GM12878 (cell line): ENCODE measurements around the gene ADGRD2. TPM values are rescaled to one million over a fixed set of nuclear protein-coding genes. Genes with fewer than 3 reads are reported as not detected.

Experiments used
- ATAC-seq: fragments of 200-7000 bp; cut with Tn5 transposase; 3 replicates; pipeline ENCODE4 v1.9.1; 2020; ENCODE audit warnings: mild to moderate bottlenecking, moderate library complexity
- BruUV-seq: library from RNA; stranded (reverse); fragments of 400-500 nt; replicated peaks from 2 replicates; lab custom pipeline; 2021; lab: Mats Ljungman, UMichigan
- CTCF ChIA-PET: fragments of 300-600 bp; sonication (Branson Sonifier 250); formaldehyde crosslinking; extraction: SDS; loops from one replicate; lab custom pipeline; 2021; ENCODE audit warnings: inconsistent platforms; lab: Yijun Ruan, JAX
- POLR2A ChIA-PET: fragments of 350-600 bp; formaldehyde crosslinking; extraction: SDS; loops from one replicate; lab custom pipeline; 2021; ENCODE audit warnings: inconsistent platforms; lab: Charles Lee
- RAD21 ChIA-PET: fragments of 300-600 bp; sonication (Branson Sonifier 250); formaldehyde crosslinking; loops from one replicate; lab custom pipeline; 2023; ENCODE audit warnings: antibody characterized with exemption; ENCODE audit not compliant: unreplicated experiment; lab: Charles Lee
- SMC1A ChIA-PET: fragments of 300-600 bp; sonication (Branson Sonifier 250); formaldehyde crosslinking; loops from one replicate; lab custom pipeline; 2023; ENCODE audit not compliant: unreplicated experiment, uncharacterized antibody; lab: Charles Lee
- DNase-seq: peaks from one replicate; pipeline ENCODE4 v3.0.0-alpha.2; 2011; ENCODE audit warnings: low read depth, low spot score
- FAIRE-seq: peaks from 3 replicates; lab custom pipeline; 2011; peaks lifted over from hg19 to GRCh38; lab: Jason Lieb, UNC
- H2AFZ ChIP-seq: 2 replicates; pipeline ENCODE4 v1.6.0; 2011; ENCODE audit warnings: low read depth, low read length, control low read depth; ENCODE audit not compliant: control insufficient read depth
- H3K27ac ChIP-seq: 2 replicates; pipeline ENCODE4 v1.5.1; 2011; ENCODE audit warnings: control low read depth; ENCODE audit not compliant: control insufficient read depth, insufficient read depth
- H3K27me3 ChIP-seq, 2 experiments: replicated peaks in 1 of 2; 2 replicates each; pipeline versions ENCODE4 v1.6.0 to v1.6.1; 2011; ENCODE audit warnings: low read length in 1 of 2; ENCODE audit not compliant: control insufficient read depth in 2 of 2, insufficient read depth in 2 of 2
- H3K36me3 ChIP-seq, 2 experiments: 2 replicates each; pipeline ENCODE4 v1.5.1; 2011; ENCODE audit warnings: low read length in 1 of 2; ENCODE audit not compliant: control insufficient read depth in 2 of 2, insufficient read depth in 2 of 2
- H3K4me1 ChIP-seq: 2 replicates; pipeline ENCODE4 v1.6.1; 2011; ENCODE audit warnings: mild to moderate bottlenecking, low read length, moderate library complexity, mixed read lengths; ENCODE audit not compliant: control insufficient read depth, insufficient read depth
- H3K4me2 ChIP-seq: 2 replicates; pipeline ENCODE4 v1.6.0; 2011; ENCODE audit warnings: control low read depth; ENCODE audit not compliant: control insufficient read depth, insufficient read depth
- H3K4me3 ChIP-seq: fragments of 200-600 bp; sonication (generic); 2 replicates; pipeline ENCODE4 v1.5.1; 2016
- H3K79me2 ChIP-seq: 2 replicates; pipeline ENCODE4 v1.6.0; 2011; ENCODE audit warnings: low read length; ENCODE audit not compliant: control insufficient read depth, insufficient read depth
- H3K9ac ChIP-seq: 2 replicates; pipeline ENCODE4 v1.8.0; 2011; ENCODE audit warnings: low read length, control low read depth, mixed read lengths; ENCODE audit not compliant: control insufficient read depth, insufficient read depth
- H3K9me3 ChIP-seq: replicated peaks from 3 replicates; pipeline ENCODE4 v1.5.1; 2011; ENCODE audit warnings: mild to moderate bottlenecking, low read length; ENCODE audit not compliant: control insufficient read depth, insufficient read depth
- H4K20me1 ChIP-seq: 2 replicates; pipeline ENCODE4 v1.6.0; 2011; ENCODE audit not compliant: control insufficient read depth, insufficient read depth
- BCL11A ChIP-seq: IDR thresholded peaks from 2 replicates; pipeline ENCODE4 v1.6.1; 2011; ENCODE audit warnings: low read depth, low read length
- FOS ChIP-seq: IDR thresholded peaks from 3 replicates; pipeline ENCODE4 v1.6.1; 2011; ENCODE audit warnings: borderline replicate concordance; ENCODE audit not compliant: insufficient read length; ENCODE audit errors: extremely low read depth
- JUND ChIP-seq: IDR thresholded peaks from 2 replicates; pipeline ENCODE4 v1.6.1; 2012; ENCODE audit warnings: low read depth, mild to moderate bottlenecking, low read length, improper control_type of control experiment, moderate library complexity
- MYC ChIP-seq: IDR thresholded peaks from 2 replicates; pipeline ENCODE4 v1.6.1; 2011; ENCODE audit warnings: mild to moderate bottlenecking, low read length, moderate library complexity, inconsistent platforms; ENCODE audit not compliant: insufficient read depth, insufficient replicate concordance, insufficient read length, severe bottlenecking
- NBN ChIP-seq: fragments of 450-650 bp; IDR thresholded peaks from 2 replicates; pipeline ENCODE4 v1.6.1; 2016
- NFXL1 ChIP-seq: fragments of 450-650 bp; IDR thresholded peaks from 2 replicates; pipeline ENCODE4 v1.6.1; 2017; ENCODE audit warnings: antibody characterized with exemption, mild to moderate bottlenecking, borderline replicate concordance
- NR2C1 ChIP-seq: fragments of 450-650 bp; IDR thresholded peaks from 2 replicates; pipeline ENCODE4 v1.6.1; 2017; ENCODE audit warnings: antibody characterized with exemption, mild to moderate bottlenecking, moderate library complexity
- NRF1 ChIP-seq: conservative IDR thresholded peaks from 2 replicates; pipeline ENCODE4 v1.6.1; 2011; ENCODE audit warnings: mild to moderate bottlenecking, low read depth, low read length, improper control_type of control experiment
- RELB ChIP-seq: fragments of 450-650 bp; IDR thresholded peaks from 2 replicates; pipeline ENCODE4 v1.6.1; 2017; ENCODE audit warnings: low read depth, mild to moderate bottlenecking, moderate library complexity
- SIN3A ChIP-seq: IDR thresholded peaks from 2 replicates; pipeline ENCODE4 v1.6.1; 2012; ENCODE audit warnings: low read depth, low read length, improper control_type of control experiment
- SMC3 ChIP-seq: IDR thresholded peaks from 2 replicates; pipeline ENCODE4 v1.6.1; 2011; ENCODE audit warnings: low read length, improper control_type of control experiment, borderline replicate concordance
- ZNF207 ChIP-seq: fragments of 450-650 bp; IDR thresholded peaks from 2 replicates; pipeline ENCODE4 v1.6.1; 2014; ENCODE audit warnings: antibody characterized with exemption, mild to moderate bottlenecking, borderline replicate concordance
- ZNF217 ChIP-seq: fragments of 450-650 bp; IDR thresholded peaks from 2 replicates; pipeline ENCODE4 v1.6.1; 2017; ENCODE audit warnings: antibody characterized with exemption, mild to moderate bottlenecking
- ZSCAN29 ChIP-seq: fragments of 450-650 bp; IDR thresholded peaks from 2 replicates; pipeline ENCODE4 v1.6.1; 2017; ENCODE audit warnings: mild to moderate bottlenecking, moderate library complexity
- WGBS: methylation state at CpG from one replicate; pipeline ENCODE4 v1.1.6; 2016; ENCODE audit warnings: low lambda C conversion rate; ENCODE audit not compliant: insufficient replicate concordance, insufficient coverage; ENCODE audit errors: missing lambda C conversion rate; 5-methylcytosine and 5-hydroxymethylcytosine counted together
- in situ Hi-C: fragments of 300-500 bp; cut with MboI; formaldehyde crosslinking; loops from 9 replicates; pipeline ENCODE4 v1.14.3; 2018; ENCODE audit warnings: mixed read lengths
- intact Hi-C: fragments of 100-400 bp; cut with micrococcal nuclease; formaldehyde crosslinking; loops from one replicate; pipeline ENCODE4 v1.14.2; 2022; ENCODE audit not compliant: unreplicated experiment
- polyA plus RNA-seq, 11 experiments: library from polyadenylated mRNA; depleted of rRNA in 4 of 11; unstranded in 6 of 11; stranded (reverse) in 5 of 11; fragments of >200 nt; fragmentation: Nextera tagmentation in 4 of 11; fragmentation: Illumina TruSeq in 1 of 11; extraction: Ambion mirVana in 4 of 11; extraction: Trizol in 1 of 11; gene quantifications; 1 replicate in 1 of 11; 2 replicates in 10 of 11; pipeline versions ENCODE4 v1.2.1 to v1.2.3, GENCODE V29; 2011 to 2016; ENCODE audit warnings: inconsistent platforms in 2 of 11, missing spikeins in 2 of 11, low read depth in 1 of 11
- total RNA-seq, 4 experiments: library from RNA; depleted of rRNA in 3 of 4; stranded (reverse); fragments of >200 nt in 3 of 4; fragmentation: Illumina TruSeq in 1 of 4; extraction: Trizol in 1 of 4; gene quantifications; 2 replicates each; pipeline versions ENCODE4 v1.2.1 to v1.2.3, GENCODE V29; 2013 to 2021
- TF ChIP-seq, protein P1 (sequence below): fragments of 450-650 bp; IDR thresholded peaks from 2 replicates; pipeline ENCODE4 v1.6.1; 2017; ENCODE audit warnings: mild to moderate bottlenecking, moderate library complexity

The ADGRD2 gene
- total and polyA plus RNA-seq, 10 of the 15 experiments (the other 5 are each of a cell fraction or from before 2014, with no cell fraction given), result not detected

DNA sequence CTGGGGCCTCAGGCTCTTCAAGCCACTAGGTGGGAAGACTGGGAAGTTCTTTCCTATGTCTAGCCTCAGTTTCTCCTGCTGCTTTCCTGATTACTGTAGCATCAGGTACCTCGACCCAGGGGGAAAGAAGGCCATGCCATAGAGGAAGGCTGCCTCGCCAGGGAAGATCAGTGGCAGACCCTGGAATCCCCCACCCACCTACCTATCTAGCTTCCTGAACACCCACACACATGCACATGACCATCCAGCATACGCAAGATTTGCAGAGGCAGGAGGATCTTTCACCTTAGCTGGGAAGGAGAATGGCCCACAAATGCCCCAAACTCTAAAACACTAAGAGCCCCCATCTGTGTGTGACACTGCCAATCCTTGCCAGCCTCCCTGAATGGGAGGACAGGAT is 49.0 kb downstream of the ADGRD2 start (continued):
- TF ChIP-seq NFXL1 (no peak), ZNF217 (no peak)

DNA sequence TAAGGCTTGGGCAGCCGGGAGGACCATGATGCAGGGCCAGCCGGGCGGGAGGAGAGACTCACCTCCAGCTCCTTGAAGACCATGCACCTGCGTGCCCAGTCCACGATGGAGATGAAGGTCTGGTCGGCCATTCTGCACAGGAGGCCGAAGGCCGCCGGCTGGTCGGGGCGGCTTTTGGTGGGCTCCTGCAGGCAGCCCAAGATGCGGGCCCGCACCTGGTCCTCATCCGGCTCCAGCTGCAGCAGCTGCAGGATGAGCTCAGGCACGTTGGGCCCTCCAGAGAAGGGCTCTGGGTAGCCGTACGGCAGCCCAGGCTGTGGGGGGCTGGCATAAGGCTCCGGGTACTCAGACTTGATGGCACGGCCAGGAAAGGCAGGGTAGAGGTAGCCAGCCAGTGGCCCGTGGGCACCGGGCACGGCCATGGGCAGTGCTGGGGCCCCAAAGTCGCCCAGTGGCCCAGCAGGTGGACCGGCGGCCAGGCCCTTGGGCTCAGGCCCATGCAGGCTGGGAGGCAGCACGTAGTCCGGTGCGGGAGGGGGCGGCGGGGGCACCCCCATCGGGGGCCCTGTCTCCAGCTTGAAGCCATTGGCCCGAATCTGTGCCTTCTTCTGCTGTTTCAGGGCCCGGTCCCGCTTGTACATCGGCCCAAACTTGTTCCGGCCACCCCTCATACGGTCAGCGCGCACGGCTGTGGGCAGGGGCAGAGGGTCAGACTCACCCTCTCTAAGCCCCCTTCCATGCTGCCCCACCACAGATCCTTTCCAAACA is 50.0 kb downstream of the ADGRD2 start:
- ChIA-PET CTCF (no interaction called here), SMC1A (no interaction called here), RAD21 (interaction anchor here (1.1 kb wide), 1 partner anchor 37 kb away, joined by 3 read pairs; no protein-coding TSS in a partner anchor), POLR2A (no interaction called here)
- BruUV-seq, result no TSS peak
- Histone ChIP-seq H3K4me3 (no peak overlapping the region), H3K9ac (no peak overlapping the region), H3K79me2 (no peaks in the 10 kb centered on the region), H3K9me3 (no peaks in the 10 kb centered on the region), H3K27ac (no peak overlapping the region), H3K27me3 (peaks cover 7 to 10% of the 10 kb centered on the region in 2 experiments; a peak in 3 of 4 replicates), H3K36me3 (no peaks in the 10 kb centered on the region), H4K20me1 (no peaks in the 10 kb centered on the region), H3K4me2 (no peak overlapping the region), H2AFZ (no peak overlapping the region), H3K4me1 (peaks cover 20% of the 10 kb centered on the region)
- intact Hi-C loops, result no loop called here
- ATAC-seq (no peak), DNase-seq (no peak), FAIRE-seq (no peak)
- TF ChIP-seq JUND (no peak), NBN (no peak), MYC (no peak), ZNF207 (no peak), NR2C1 (no peak), BCL11A (no peak), RELB (no peak), ZSCAN29 (no peak), SIN3A (no peak), ZNF217 (no peak), FOS (no peak), NRF1 (no peak), SMC3 (no peak)
- TF ChIP-seq, protein P1, sequence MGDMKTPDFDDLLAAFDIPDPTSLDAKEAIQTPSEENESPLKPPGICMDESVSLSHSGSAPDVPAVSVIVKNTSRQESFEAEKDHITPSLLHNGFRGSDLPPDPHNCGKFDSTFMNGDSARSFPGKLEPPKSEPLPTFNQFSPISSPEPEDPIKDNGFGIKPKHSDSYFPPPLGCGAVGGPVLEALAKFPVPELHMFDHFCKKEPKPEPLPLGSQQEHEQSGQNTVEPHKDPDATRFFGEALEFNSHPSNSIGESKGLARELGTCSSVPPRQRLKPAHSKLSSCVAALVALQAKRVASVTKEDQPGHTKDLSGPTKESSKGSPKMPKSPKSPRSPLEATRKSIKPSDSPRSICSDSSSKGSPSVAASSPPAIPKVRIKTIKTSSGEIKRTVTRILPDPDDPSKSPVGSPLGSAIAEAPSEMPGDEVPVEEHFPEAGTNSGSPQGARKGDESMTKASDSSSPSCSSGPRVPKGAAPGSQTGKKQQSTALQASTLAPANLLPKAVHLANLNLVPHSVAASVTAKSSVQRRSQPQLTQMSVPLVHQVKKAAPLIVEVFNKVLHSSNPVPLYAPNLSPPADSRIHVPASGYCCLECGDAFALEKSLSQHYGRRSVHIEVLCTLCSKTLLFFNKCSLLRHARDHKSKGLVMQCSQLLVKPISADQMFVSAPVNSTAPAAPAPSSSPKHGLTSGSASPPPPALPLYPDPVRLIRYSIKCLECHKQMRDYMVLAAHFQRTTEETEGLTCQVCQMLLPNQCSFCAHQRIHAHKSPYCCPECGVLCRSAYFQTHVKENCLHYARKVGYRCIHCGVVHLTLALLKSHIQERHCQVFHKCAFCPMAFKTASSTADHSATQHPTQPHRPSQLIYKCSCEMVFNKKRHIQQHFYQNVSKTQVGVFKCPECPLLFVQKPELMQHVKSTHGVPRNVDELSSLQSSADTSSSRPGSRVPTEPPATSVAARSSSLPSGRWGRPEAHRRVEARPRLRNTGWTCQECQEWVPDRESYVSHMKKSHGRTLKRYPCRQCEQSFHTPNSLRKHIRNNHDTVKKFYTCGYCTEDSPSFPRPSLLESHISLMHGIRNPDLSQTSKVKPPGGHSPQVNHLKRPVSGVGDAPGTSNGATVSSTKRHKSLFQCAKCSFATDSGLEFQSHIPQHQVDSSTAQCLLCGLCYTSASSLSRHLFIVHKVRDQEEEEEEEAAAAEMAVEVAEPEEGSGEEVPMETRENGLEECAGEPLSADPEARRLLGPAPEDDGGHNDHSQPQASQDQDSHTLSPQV, result no peak
- 71% methylated on average over 40 of the region's 40 CpGs for WGBS
- in situ Hi-C loops, result no loop called here
